Stimulated activated CD8-positive, alpha-beta memory T cell treated with anti-CD3 and anti-CD28 coated beads, Interleukin-7, amount 100 ng/mL, for 4 hours (primary cell): Measurements from ENCODE around the gene CUBN.

ENCODE experiments used
- DNase-seq, 2 donors: peaks; one replicate each; pipeline ENCODE4 v3.0.0-alpha.2; 2020; ENCODE audit warnings: low read depth in 2 of 2

Gene CUBN

DNA sequence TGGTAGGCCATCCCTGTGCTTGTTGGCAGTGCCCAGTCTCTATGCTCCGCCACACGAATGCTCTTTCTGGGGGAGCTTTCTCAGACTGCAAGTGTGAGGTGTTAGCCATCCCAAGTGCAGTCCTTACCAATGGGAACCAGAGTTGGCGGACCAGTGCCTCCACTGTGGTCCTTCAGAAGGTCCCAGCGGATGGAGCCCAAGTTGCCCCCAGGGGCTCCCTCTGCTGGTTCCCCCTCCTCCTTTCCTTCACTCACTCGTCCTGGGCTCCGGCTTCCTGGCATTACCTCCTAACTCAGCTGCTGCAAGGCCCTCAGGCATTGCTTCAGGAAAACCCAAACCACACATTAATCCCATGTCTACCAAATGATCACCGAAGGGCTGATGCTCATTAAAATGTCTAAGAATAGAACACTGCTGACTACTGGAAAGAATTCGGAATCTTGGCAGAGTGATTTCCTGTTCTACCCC, 139.8 kb downstream of the CUBN start:
- no peak for DNase-seq

DNA sequence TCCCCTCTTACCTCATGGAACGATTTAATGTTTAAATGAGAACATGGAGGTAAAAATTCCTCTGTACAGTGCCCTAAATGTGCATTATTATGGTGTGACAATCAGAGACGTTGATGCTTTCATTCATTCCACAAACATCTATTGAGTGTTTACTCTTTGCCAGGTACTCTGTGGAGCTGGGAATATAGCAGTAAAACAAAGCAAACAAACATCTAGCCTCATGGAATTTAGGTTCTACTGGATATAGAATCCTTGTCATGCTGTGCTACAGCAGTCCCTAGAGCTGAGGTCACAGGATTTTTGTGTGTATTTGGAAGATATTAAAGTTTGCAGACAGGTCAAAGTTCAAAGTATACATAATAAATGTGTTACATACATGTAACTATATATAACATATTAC, 140.7 kb downstream of the CUBN start:
- no peak for DNase-seq

DNA sequence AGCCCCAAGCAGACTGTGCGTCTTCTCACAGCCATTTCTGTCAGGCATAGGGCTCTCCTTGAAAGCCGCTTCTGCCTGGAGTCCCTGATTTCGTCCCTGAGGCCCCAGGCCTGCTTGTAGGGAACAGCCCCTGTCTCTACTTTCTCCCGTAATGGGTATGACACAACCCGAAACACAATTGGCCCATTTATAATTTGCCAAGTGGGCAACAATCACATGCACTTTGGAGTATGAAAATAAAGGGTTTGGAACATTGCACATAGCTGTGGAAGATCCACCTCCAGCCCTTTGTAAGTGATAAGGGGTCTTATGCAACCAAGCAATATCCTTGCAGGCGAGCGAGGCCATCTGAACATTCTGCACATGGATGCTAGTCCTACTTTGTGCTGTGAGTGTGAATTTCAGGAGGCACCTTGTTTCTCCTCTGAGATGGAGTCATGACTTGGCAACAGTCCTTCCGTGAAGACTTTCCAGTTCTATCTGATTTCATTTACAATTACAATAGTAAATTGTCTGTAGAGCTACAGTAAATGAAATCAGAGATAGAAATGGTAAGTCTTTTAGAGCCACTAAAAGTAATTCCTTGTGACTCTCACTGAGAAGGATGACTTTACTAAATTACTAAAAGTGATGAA, 141.5 kb downstream of the CUBN start:
- DNase-seq, result no peak

DNA sequence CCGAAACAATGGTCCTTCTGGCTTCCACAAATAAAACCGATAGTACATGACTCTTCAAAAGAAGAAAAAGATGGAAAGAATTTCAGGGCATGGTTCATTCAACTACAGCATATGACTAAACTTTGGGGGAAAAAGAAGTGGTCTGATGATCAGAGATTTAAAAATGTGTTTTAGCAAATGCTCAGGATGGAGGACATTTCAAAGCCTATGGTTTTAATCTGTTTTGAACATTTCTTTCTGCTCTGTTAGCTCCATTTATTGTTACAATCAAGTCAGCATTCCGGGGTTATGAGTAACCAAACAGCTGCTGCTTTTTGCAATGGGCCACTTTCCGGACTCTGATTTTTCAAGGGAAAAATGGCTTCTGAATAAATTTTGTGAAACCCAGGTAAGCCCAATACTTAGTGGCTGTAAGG, 142.4 kb downstream of the CUBN start:
- no peak for DNase-seq

- no peak for DNase-seq
Observed at GRCh38 chr10:16986406-16987205, 143.0 kb downstream of the CUBN start.

GRCh38 chr10:16986082-16986405, 143.6 kb downstream of the CUBN start:
- DNase-seq, result no peak

DNA sequence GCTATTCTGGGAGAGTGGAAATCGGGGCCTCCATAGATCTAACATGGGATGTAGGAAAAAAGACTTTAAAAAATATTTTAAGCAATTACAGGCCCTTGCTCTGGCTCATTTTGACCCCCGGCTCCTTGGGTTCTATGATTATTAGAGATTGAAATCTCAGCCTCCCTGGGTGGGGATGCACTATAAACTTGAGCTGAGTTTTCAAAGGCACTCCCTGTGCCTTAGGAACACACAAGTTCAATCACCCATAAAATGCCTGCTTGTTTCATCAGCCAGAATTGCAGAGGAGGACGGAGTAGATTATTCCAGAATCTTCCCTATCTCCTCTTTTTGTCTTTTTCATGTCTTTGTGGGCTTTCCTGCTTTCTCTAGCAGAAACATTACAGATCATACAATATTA, 145.4 kb downstream of the CUBN start:
- DNase-seq, result no peak

DNA sequence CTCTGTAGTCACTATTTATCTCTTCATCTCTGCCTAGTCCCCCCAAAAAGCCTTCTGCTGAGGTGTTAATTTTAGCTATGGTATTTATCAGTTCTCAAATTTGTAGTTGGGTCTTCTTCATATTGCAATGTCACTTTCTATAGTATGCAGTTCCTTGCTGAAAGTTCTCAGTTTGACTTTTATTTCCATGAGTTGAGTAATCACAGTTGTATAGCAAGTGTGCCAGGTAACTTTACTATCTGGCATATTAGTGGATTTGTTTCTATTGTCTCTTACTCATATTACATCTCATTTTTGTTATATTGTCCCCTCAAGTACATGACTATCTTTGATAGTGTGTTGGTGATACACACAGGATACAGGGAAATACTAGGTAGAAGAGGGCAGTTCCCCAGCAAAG, 152.8 kb downstream of the CUBN start:
- DNase-seq, result no peak

GRCh38 chr10:16975188-16975587, 154.4 kb downstream of the CUBN start:
- no peak for DNase-seq

DNA sequence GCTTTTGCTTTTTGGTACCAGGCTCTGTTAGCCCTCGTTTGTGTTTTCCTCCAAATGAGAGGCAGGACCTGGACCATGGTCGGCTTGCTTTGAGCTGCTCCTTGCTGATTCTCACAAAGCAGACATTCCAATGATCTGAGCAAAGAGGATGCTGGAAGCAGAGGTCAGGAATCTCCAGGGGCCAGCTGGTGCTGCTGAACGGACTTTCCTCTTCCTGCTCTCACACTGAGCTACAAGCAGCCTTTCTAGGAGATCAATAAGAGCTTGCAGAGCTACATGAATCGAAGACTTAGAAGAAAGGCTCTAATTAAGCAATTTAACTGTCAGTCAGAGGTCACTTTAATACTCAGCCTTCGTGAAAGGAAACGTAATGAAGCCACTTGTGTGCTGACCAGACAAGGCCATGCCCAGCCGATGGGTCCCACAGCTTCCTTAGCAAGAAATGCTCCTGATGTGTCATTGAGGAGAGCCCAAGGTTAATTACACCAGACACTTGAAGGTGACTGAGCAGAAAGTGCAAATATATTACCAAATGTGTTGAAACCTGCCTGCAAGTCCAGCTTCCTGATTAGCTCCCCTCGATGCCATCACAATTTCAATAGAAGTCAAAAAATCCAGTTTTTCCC, 161.1 kb downstream of the CUBN start:
- no peak for DNase-seq

DNA sequence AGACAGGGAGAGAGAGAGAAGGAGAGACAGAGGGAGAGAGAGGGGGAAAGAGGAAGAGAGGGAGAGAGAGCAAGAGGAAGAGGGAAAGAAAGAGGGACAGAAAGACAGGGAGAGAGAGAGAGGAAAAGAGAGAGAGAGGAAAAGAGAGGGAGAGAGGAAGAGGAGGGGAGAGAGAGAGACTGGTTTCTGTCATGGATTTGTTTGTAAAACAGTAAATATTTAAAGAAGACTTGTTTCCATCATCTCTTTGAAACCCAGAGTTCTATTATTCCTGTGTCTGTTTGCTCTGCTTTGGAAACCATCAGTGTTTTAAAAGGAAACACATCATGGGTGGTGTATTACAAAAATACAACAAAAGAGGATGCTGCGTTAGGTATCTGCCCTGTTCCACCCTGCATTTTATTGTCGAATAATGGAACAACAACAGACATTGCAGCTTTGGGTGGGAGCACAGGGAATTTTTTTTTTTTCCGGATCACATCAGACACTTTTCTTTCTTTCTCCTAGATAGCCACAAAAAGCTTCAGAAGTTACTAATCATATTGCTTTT, 161.7 kb downstream of the CUBN start:
- no peak for DNase-seq

GRCh38 chr10:16966991-16967865, 162.4 kb downstream of the CUBN start:
- DNase-seq, result no peak

DNA sequence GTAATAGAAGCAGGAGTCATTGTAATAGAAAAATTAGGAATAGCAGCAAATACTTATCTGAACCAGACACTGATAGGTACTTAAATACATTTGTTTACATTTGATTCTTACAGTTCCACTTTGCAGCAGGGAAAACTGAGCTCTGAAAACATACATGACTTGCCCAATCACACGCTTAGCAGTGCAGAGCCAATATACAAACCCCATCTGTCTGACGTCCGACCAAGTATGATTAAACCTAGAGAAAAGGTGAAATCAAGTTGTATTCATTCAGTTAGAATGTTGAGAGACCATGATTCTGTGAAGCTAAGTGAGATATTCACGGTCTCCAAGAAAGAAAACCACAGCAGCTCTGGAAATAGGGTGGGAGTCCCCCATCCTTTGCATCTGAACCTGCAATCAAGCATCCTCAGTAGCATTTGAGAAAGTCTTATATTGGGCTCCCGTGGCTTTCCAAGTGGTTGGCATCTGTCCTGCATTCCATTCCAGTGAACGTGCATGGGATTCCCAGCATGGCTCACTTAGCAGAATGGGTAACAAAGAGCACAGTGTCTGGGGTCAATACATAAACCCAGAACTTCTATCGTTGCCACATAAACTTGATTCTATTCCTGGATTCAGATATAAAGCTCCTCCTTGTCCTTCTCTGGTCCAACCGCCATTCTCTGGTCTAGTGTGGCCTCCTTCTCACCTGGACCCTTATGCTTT, 163.7 kb downstream of the CUBN start:
- DNase-seq, result no peak

DNA sequence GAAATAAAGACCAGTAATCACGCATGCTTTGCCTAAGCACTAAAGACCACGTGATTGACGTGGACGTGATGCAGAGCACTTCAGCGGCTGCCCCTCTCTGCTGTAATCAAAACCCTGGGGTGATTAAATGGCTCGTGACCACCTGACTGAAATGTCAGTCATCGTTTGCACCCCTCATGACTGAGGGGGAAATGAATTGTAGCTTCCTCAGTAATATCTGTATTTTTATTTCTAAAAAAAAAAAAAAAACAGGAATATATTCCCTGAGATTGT, 164.3 kb downstream of the CUBN start:
- DNase-seq, result no peak

GRCh38 chr10:16964576-16965343, 164.9 kb downstream of the CUBN start:
- no peak for DNase-seq

GRCh38 chr10:16960551-16960950, 169.1 kb downstream of the CUBN start:
- DNase-seq, result no peak

GRCh38 chr10:16957038-16957437, 172.6 kb downstream of the CUBN start:
- DNase-seq, result no peak

GRCh38 chr10:16954280-16955030, 175.2 kb downstream of the CUBN start:
- DNase-seq, result no peak

DNA sequence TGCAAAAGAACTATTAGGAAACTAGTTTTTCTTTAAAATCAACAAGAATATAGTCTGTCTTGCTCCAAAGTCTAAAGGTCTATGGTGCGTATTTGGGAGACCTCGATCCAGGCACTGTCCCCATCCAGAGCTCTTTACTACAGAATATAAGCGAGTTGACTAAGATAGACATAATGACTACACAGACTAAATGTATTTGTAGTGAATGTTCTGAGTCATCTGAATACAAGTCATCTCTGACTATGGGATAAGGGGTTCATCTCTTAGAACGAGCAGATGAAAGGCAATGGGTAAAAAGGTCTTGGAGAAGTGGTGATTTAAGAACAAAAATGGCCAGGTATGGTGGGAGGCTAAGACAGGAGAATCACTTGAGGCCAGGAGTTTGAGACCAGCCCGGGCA, 176.3 kb downstream of the CUBN start:
- DNase-seq, result no peak

GRCh38 chr10:16952610-16953009, 177.0 kb downstream of the CUBN start:
- no peak for DNase-seq
